GM12892 (cell line): Measurements from ENCODE around the gene KRTAP5-6.
"Not testable (repeated sequence)": the region's sequence is repeated elsewhere in the genome, so short reads cannot be mapped to it uniquely, and the experiment has no call there.

ENCODE experiments used
- DNase-seq: peaks from one replicate; pipeline ENCODE4 v3.0.0; 2011; ENCODE audit not compliant: insufficient read length
- FAIRE-seq: peaks from 2 replicates; lab custom pipeline; 2011; peaks lifted over from hg19 to GRCh38; lab: Jason Lieb, UNC
- POLR2A ChIP-seq: IDR thresholded peaks from 2 replicates; pipeline ENCODE4 v1.6.1; 2011; ENCODE audit warnings: low read depth, low read length, control low read depth
- POLR2AphosphoS5 ChIP-seq: IDR thresholded peaks from 2 replicates; pipeline ENCODE4 v1.6.1; 2011; ENCODE audit warnings: low read depth, low read length, control low read depth
- TAF1 ChIP-seq: IDR thresholded peaks from 2 replicates; pipeline ENCODE4 v1.6.1; 2011; ENCODE audit warnings: low read depth, mild to moderate bottlenecking, control low read depth, low read length, borderline replicate concordance

Gene KRTAP5-6

DNA sequence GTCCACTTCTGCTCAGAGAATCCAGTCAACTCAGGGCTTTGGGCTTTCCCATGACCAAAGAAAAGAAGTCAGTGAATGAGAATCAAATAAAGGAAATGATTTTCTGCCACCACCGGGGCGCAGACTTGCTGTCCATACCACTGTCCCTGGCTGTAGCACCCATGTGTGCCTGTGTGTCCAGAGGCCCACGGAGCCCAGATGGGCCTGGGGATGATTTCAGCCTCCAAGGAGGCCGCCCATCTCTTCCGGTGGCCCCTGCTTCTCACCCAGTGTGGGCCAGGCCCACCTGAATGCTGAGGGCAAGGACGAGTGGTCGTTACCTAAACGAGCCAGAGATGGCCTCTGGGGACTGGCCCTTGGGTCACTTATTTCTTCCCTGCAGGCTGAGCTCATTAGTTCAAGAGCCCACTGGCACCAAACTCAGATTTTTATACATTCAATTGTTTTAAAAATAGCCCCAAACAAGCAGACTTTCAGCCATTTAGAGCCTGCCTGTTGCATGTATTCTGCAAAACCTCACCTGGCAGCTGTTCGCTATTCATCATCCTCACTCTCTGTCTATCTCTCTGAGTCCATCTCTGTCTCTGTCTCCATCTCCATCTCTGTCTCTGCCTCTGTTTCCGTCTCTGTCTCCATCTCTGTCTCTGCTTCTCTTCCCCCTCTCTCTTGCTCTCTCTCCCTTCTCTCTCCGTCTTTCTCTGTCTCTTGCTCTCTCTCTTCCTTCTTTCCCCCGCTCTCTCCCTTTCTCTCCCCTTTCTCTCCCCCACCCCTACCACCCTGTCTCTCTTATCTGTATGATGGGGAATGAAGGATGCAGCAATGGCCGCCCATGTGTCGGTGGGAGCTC lies 43.2 kb upstream of the KRTAP5-6 start:
- no peak for TF ChIP-seq POLR2AphosphoS5
- no peak for TF ChIP-seq POLR2A
- no peak for TF ChIP-seq TAF1
- no peak for DNase-seq
- FAIRE-seq = no peak

DNA sequence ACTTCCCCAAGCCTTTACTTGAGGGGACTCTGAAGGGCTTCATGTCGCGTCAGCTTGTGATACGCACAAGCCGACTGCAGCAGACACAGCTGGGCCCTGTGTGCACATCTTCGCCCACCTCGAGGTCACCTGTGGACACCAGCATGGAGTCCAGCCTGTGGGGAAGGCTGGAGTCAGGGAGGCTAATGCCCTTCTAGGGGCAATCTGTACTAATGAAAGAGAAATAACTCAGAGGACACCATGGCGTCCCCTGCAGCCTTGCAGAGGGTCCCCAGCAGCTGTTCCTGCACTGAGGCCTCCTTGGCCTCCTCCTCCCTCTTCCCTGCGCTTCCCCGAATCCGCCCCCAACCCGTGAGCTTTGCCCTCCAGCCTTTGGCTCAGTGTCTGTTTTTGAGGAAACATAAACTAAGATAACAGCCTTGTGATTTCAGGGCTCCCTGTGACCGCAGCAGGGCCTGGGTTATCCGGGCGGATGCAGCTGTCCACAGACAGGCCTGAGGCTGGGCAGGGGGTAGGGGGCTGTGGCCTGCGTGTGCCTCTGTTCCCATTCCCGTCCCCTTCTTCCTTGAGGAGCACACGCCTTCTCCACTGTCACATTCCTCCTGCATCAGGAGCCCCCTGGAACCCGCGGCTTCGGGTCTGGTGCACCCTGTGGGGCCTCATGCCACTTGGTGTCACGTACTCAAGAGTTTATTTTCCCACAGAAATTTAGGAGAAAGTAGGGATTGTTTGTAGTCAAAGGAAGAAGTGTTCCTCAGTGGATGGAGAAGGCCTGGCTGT lies 42.4 kb upstream of the KRTAP5-6 start:
- no peak for TF ChIP-seq TAF1
- TF ChIP-seq POLR2AphosphoS5 = no peak
- TF ChIP-seq POLR2A = no peak
- FAIRE-seq (peak; percentile 24), DNase-seq (no peak)

DNA sequence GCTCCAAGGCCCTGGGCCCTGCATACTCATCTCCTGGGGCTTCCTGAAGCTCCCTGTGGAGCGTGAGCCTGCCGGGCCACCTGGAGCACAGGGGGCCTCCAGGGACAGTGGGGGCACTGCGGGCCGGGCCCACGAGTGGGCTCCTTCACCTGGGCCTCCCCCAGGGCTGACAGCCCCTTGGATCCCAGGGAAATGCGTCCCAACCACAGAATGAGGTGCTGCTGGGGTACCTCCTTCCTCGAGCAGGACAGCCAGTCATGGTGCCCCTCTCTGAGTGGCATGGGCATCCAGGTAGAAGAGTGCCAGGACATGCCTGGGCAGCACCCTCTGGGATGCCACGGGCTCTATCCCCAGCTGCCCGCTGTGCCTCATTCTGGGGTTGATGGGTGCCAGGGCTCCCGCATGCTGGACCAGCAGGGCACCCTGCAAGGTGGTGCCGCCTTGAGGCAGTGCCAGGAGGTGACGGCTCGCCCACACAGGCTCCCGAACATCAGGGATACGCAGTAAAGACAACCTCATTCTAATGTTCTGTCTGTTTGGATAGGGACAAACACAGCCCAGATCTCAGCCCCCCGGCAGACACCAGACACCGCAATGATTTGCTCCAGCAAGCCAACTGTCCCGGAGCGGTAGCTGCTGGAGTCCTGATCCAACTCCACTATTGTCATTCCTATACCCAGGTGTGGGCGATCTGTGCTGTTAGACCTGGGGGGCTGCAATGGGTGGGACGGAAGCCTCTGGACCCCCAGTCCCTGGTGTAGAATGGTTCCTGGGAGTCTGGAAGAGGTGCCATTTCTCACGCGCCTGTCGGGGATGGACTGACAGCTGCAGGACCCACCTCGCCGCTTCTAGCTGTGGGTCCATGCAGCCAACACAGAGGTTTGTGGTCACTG lies 41.6 kb upstream of the KRTAP5-6 start:
- FAIRE-seq = no peak
- TF ChIP-seq POLR2A = no peak
- no peak for TF ChIP-seq TAF1
- no peak for DNase-seq

DNA sequence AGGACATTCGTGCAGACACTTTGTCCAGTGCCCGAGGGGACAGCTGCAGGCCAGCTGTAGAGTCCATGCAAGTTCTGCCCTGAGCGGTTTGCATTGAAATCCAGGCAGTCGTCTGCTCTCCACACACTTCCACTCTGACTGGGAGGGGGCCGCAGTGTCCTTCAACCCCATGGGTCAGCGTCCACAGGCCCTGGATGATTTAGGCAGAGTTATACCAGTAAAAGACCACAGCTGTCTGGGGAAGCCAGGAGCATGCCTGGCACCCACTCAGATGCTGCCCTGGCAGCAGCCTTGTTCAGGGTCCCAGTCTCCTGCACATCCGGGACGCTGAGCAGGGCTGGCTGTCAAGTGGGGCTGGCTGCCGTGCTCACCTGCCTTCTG lies 40.9 kb upstream of the KRTAP5-6 start:
- no peak for FAIRE-seq
- TF ChIP-seq POLR2A (no peak), POLR2AphosphoS5 (no peak), TAF1 (no peak)

DNA sequence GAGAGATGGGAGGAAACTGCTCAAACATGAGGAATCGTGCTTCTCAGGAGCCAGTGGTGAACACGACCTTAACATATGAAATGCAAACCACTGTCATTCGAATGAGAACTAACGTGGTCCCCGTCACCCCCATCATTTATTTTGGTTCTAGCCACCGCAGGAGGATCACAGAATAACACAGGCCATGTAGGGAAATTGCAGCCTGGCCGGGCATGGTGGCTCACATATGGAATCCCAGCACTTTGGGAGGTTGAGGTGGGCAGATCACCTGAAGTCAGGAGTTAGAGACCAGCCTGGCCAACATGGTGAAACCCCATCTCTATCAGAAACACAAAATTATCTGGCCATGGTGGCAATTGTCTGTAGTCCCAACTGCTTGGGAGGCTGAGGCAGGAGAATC lies 40.3 kb upstream of the KRTAP5-6 start:
- DNase-seq = no peak
- no peak for FAIRE-seq
- TF ChIP-seq POLR2A (no peak), POLR2AphosphoS5 (no peak), TAF1 (no peak)

More for the DNA sequence above, 40.9 kb upstream of the KRTAP5-6 start:
- DNase-seq = no peak

DNA sequence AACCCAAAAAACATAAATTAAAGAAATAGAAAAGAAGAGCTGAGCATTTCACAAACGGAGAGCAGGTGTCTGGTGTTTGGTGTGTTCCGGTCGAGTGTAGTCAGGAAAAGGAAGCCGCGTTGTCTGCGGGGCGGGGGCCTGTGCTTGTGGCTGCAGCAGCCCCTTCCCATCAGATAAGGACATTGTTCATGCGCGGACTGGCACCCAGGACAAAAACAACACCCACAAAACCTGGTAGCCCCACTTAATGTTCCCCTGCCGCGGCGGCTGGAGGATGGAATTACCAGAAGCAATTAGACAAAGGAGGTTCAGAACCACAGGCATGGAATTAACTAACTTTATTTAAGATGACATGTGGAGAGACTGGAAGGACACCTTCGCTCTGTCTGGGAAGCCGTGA lies 37.5 kb upstream of the KRTAP5-6 start:
- no peak for FAIRE-seq

DNA sequence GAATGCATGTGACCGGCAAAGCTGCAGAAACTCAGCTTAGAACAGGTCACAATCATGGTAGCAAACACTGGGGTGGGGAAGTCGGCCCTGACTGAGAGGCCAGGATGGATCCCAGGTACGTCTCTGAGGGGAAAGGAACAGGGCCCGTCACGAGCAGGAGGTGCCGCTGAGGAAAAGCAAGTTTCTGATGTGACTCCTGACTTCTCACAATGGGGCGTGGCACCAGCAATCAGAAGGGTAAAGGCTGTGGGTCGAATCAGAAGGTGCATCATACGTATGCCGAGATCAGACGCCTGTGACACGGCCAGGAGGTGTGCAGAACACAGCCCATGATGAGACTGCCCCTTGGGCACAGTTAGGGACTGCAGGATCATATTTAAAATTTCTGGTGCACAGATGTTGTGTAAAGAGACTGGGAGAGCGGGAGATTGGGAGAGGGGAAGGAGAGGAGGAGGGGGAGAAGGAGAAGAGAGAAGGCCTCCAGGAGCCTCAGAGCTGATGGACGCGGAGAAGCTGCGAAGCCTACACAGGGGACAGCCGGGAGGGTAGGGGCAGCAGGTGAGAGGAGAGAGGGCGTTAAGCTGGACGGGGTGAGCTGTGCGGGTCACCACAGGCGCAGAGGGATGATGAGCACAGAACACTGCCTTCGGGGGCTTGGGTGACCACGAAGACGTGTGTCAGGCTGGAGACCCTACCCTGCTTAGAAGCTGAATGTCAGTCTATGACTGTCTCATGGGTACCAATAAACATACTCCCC lies 36.7 kb upstream of the KRTAP5-6 start:
- no peak for FAIRE-seq
- TF ChIP-seq TAF1 (no peak), POLR2AphosphoS5 (no peak), POLR2A (no peak)
- DNase-seq = no peak

More for the DNA sequence above, 37.5 kb upstream of the KRTAP5-6 start:
- no peak for DNase-seq
- TF ChIP-seq POLR2AphosphoS5 (no peak), POLR2A (no peak), TAF1 (no peak)

DNA sequence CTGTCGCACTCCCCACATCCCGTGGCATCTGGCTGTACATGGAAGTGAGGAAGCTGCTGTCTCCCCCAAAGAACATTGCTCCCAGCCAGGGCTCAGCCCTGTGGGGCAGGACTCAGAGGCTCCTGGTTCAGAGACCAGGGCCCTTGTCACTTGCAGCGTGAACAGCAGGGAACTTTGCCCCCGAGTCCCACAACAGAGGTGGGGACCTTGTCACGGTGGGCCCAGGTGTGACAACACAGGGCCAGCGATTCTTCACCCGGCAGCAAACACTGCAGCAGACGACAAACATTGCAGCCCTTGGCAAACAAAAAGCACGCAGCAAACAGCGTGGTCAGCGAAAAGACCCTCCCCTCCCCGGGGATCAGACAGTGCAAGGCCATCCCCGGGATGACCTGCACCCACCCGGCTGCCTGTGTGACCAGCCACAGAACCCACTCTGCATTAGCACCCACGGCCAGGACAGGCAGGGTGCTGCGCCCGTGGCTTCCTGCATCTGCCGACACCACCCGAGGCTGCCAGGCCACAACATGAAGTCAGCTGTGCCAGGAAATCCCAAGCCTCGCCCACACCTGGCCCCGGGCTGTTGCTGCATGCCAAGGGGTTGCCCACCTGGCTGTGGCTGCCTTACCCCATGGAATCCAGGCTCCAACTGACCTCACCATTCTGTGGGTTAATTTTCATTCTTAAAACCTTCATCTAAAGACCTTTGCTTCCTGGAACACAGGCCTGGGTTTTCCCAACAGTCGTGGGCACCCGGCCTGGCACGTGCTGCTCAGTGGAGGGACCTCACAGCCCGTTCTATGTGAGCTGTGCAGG lies 35.3 kb upstream of the KRTAP5-6 start:
- not testable (repeated sequence) for DNase-seq
- peak; percentile 70 for FAIRE-seq

DNA sequence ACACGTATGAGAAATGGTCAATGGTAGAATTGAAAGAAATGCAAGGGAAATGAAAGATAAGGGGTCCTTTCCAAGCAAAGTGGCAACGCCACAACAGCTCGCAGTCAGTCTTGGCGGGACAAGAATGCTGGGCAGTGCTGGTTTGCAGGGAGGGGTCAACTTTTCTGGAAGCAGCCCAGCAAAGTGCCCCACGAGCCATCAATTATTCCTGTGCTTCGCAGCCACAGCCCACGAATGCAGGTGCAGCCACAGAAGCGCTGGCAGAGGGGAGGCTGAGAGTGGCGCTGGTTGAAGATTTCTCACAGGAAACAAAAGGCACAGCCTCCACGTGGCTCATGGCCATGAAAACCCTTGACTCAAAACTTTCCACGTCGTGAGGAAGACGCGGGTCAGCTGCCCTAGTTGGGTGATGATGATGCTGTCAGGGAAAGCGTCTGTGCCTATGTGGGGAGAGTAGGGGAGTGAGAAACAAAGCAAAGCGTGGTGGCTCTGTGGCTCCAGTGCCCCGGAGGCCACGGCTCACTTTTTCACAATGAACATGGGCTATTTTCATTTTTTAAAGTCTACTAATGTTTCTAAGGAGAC lies 34.2 kb upstream of the KRTAP5-6 start:
- DNase-seq, FAIRE-seq: not testable (repeated sequence)

DNA sequence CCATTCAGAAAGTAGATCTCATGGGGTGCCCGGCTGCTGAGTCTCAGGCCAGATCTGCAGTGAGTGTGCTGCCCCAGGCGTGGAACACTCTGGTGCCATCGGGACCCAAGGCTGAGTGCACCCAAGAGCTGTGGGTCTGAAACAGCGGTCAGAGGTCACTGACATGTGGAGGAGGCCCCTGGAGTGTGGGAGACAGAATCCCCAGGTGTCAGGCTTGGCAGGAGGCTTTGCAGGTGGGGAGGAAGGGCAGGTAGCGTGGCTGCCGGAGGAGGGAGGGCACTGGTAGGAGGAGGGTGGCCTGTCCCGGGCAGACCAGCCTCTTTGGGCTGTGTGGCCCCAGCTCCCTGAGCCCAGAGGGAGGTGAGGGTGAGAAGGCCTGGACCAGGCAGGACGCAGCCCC lies 31.7 kb upstream of the KRTAP5-6 start:
- no peak for DNase-seq
- FAIRE-seq = no peak
- no peak for TF ChIP-seq POLR2AphosphoS5
- TF ChIP-seq POLR2A = no peak
- TF ChIP-seq TAF1 = no peak
